Measurements from ENCODE around the gene THAP8.
"Not testable (repeated sequence)": the region's sequence is repeated elsewhere in the genome, so short reads cannot be mapped to it uniquely, and the experiment has no call there.

Gene THAP8

GRCh38 chr19:36073121-36073876 is 19.2 kb upstream of the THAP8 start:
- Histone ChIP-seq H3K9me3 (ENCODE audit: control insufficient read depth, insufficient read depth, low read depth, low read length) (no peaks in the 10 kb centered on the region), H3K27ac (ENCODE audit: extremely low read depth, low read depth, low read length) (peak overlapping the region; percentile 31; the same call in 1 of the 2 replicates), H3K4me1 (ENCODE audit: control insufficient read depth, insufficient read depth, low read length) (peaks cover 21% of the 10 kb centered on the region), H3K36me3 (ENCODE audit: control insufficient read depth in 2 of 2, insufficient read depth in 1 of 2, low read length in 2 of 2) (peaks cover 74 to 78% of the 10 kb centered on the region in 2 experiments), H3K4me3 (ENCODE audit: low read depth, low read length) (no peak overlapping the region)
- no peak for TF ChIP-seq ZNF747 (tag by site-specific recombination; IDR thresholded peaks at IDR 0.05)
- TF ChIP-seq REST (tag by site-specific recombination; IDR thresholded peaks at IDR 0.05) = peak; percentile 94
- POLR2A ChIA-PET = interaction anchor here (1.2 to 4.4 kb wide), 4 partner anchors 18 to 55 kb away, joined by 4 to 41 read pairs (median 4); partner anchors contain the start of genes POLR2I, TBCB, THAP8 and WDR62
- CTCF ChIA-PET = interaction anchor here (0.7 to 4.2 kb wide), 6 partner anchors 9 to 525 kb away, joined by 3 to 42 read pairs (median 5); no protein-coding TSS in a partner anchor

GRCh38 chr19:36072081-36072480 is 18.0 kb upstream of the THAP8 start:
- ChIA-PET CTCF (interaction anchor here (0.6 to 4.2 kb wide), 6 partner anchors 8 to 150 kb away, joined by 3 to 42 read pairs (median 6); no protein-coding TSS in a partner anchor), POLR2A (interaction anchor here (0.9 to 4.4 kb wide), 3 partner anchors 11 to 43 kb away, joined by 3 to 41 read pairs (median 18); partner anchors contain the start of genes POLR2I, TBCB, THAP8 and WDR62)

GRCh38 chr19:36068810-36069499 is 14.9 kb upstream of the THAP8 start:
- CTCF ChIA-PET = interaction anchor here (1.2 kb wide), 1 partner anchor 42 kb away, joined by 3 read pairs; the partner anchor contains the start of gene OVOL3
- not testable (repeated sequence) for H3K9me3 ChIP-seq (ENCODE audit: control insufficient read depth, insufficient read depth, low read depth, low read length); H3K4me3 ChIP-seq (ENCODE audit: low read depth, low read length)
- POLR2A ChIA-PET = interaction anchor here (4.4 kb wide), 1 partner anchor 14 kb away, joined by 41 read pairs; the partner anchor contains the start of genes THAP8 and WDR62
- H3K4me1 ChIP-seq (ENCODE audit: control insufficient read depth, insufficient read depth, low read length) = peaks cover 31% of the 10 kb centered on the region
- TF ChIP-seq ZBTB26 (tag by site-specific recombination; optimal IDR thresholded peaks at IDR 0.05) = peak; percentile 2
- peak; percentile 87 for TF ChIP-seq KLF1 (tag by site-specific recombination; IDR thresholded peaks at IDR 0.05)
- H3K27ac ChIP-seq (ENCODE audit: extremely low read depth, low read depth, low read length) = peak overlapping the region; percentile 90; the same call in 1 of the 2 replicates
- peaks cover 75 to 79% of the 10 kb centered on the region in 2 experiments for H3K36me3 ChIP-seq (ENCODE audit: control insufficient read depth in 2 of 2, insufficient read depth in 1 of 2, low read length in 2 of 2)

More at GRCh38 chr19:36072081-36072480, 18.0 kb upstream of the THAP8 start:
- Histone ChIP-seq H3K4me1 (ENCODE audit: control insufficient read depth, insufficient read depth, low read length) (peaks cover 31% of the 10 kb centered on the region), H3K27ac (ENCODE audit: extremely low read depth, low read depth, low read length) (peak overlapping the region; percentile 90; the same call in 1 of the 2 replicates), H3K4me3 (ENCODE audit: low read depth, low read length) (no peak overlapping the region), H3K9me3 (ENCODE audit: control insufficient read depth, insufficient read depth, low read depth, low read length) (no peaks in the 10 kb centered on the region), H3K36me3 (ENCODE audit: control insufficient read depth in 2 of 2, insufficient read depth in 1 of 2, low read length in 2 of 2) (peaks cover 75 to 77% of the 10 kb centered on the region in 2 experiments)
- TF ChIP-seq ZNF2 (tag by site-specific recombination; IDR thresholded peaks at IDR 0.05) (no peak), ZIC2 (tag by site-specific recombination; IDR thresholded peaks at IDR 0.05) (peak; percentile 53)

- Histone ChIP-seq H3K27ac (ENCODE audit: extremely low read depth, low read depth, low read length) (peak overlapping the region; percentile 56), H3K4me1 (ENCODE audit: control insufficient read depth, insufficient read depth, low read length) (peaks cover 31% of the 10 kb centered on the region), H3K4me3 (ENCODE audit: low read depth, low read length) (no peak overlapping the region), H3K36me3 (ENCODE audit: control insufficient read depth in 2 of 2, insufficient read depth in 1 of 2, low read length in 2 of 2) (peaks cover 71 to 75% of the 10 kb centered on the region in 2 experiments), H3K9me3 (ENCODE audit: control insufficient read depth, insufficient read depth, low read depth, low read length) (no peaks in the 10 kb centered on the region)
- ChIA-PET CTCF (interaction anchor here (0.6 to 2.3 kb wide), 8 partner anchors 9 to 198 kb away, joined by 3 to 12 read pairs (median 6); no protein-coding TSS in a partner anchor), POLR2A (interaction anchor here (0.9 to 3.8 kb wide), 3 partner anchors 10 to 15 kb away, joined by 3 to 40 read pairs (median 3); partner anchors contain the start of genes THAP8 and WDR62)
- TF ChIP-seq TSHZ1 (tag by site-specific recombination; IDR thresholded peaks at IDR 0.05; ENCODE audit: borderline replicate concordance) = no peak
- no peak for TF ChIP-seq ATF2 (tag by site-specific recombination; IDR thresholded peaks at IDR 0.05; ENCODE audit: low read depth)
- no peak for TF ChIP-seq ZNF169 (tag by site-specific recombination; IDR thresholded peaks at IDR 0.05)
- TF ChIP-seq ZNF785 (tag by site-specific recombination; IDR thresholded peaks at IDR 0.05) = no peak
- no peak for TF ChIP-seq ZNF426 (tag by site-specific recombination; IDR thresholded peaks at IDR 0.05)
- no peak for TF ChIP-seq ZNF354C (tag by site-specific recombination; IDR thresholded peaks at IDR 0.05; ENCODE audit: borderline replicate concordance, low read depth)
Measured at GRCh38 chr19:36067681-36068080, 13.6 kb upstream of the THAP8 start.

Measured in HEK293 (cell line).